H1 (cell line): Measurements from ENCODE around the gene TMEM255B. TPM values are rescaled to one million over a fixed set of nuclear protein-coding genes. Genes with fewer than 3 reads are reported as not detected.
A peak's percentile ranks its signal among the peaks of the same experiment; 100 is the strongest.

ENCODE experiments used
- CTCF ChIA-PET: fragments of 300-600 bp; sonication (Branson Sonifier 250); formaldehyde crosslinking; loops from one replicate; lab custom pipeline; 2021; ENCODE audit not compliant: partially characterized antibody; lab: Charles Lee
- POLR2A ChIA-PET: fragments of 300-600 bp; sonication (Branson Sonifier 250); formaldehyde crosslinking; loops from one replicate; lab custom pipeline; 2021; ENCODE audit warnings: inconsistent platforms; ENCODE audit not compliant: partially characterized antibody; lab: Charles Lee
- DNase-seq, 2 experiments: peaks; one replicate each; pipeline versions ENCODE4 v3.0.0 to v3.0.0-alpha.2; 2010 to 2022; ENCODE audit warnings: low spot score in 2 of 2, low read depth in 1 of 2, mixed read lengths in 1 of 2
- FAIRE-seq: peaks from 2 replicates; lab custom pipeline; 2011; peaks lifted over from hg19 to GRCh38; lab: Jason Lieb, UNC
- H2AFZ ChIP-seq: 2 replicates; pipeline ENCODE4 v1.8.1; 2012; ENCODE audit warnings: low read length, inconsistent platforms
- H2AK5ac ChIP-seq: 2 replicates; pipeline ENCODE4 v1.6.1; 2013; ENCODE audit warnings: low read depth, low read length
- H2BK120ac ChIP-seq: replicated peaks from 2 replicates; pipeline ENCODE3; 2013; ENCODE audit warnings: low read depth, low read length, inconsistent platforms
- H2BK12ac ChIP-seq: 2 replicates; pipeline ENCODE4 v1.6.1; 2013; ENCODE audit warnings: low read depth, low read length
- H2BK15ac ChIP-seq: 2 replicates; pipeline ENCODE4 v1.6.1; 2013; ENCODE audit warnings: low read length
- H2BK20ac ChIP-seq: 2 replicates; pipeline ENCODE4 v1.6.1; 2013; ENCODE audit warnings: low read length
- H2BK5ac ChIP-seq: 2 replicates; pipeline ENCODE4 v1.6.1; 2013; ENCODE audit warnings: low read depth, low read length
- H3K14ac ChIP-seq: 2 replicates; pipeline ENCODE4 v1.6.1; 2013; ENCODE audit warnings: inconsistent platforms; ENCODE audit not compliant: insufficient read length
- H3K18ac ChIP-seq: 2 replicates; pipeline ENCODE4 v1.6.1; 2013; ENCODE audit warnings: low read length; ENCODE audit errors: extremely low read depth
- H3K23ac ChIP-seq: 2 replicates; pipeline ENCODE4 v1.6.1; 2013; ENCODE audit warnings: inconsistent platforms; ENCODE audit not compliant: insufficient read length
- H3K23me2 ChIP-seq: 2 replicates; pipeline ENCODE4 v1.6.1; 2013; ENCODE audit warnings: low read depth, low read length
- H3K27ac ChIP-seq: 2 replicates; pipeline ENCODE4 v1.6.1; 2011; ENCODE audit warnings: low read depth, low read length, inconsistent platforms
- H3K27me3 ChIP-seq, 4 experiments: replicated peaks in 1 of 4; 1 replicate in 1 of 4; 2 replicates in 3 of 4; pipeline versions ENCODE4 v1.6.1 to v1.8.1; 2011 to 2013; ENCODE audit warnings: low read length in 3 of 4, mild to moderate bottlenecking in 3 of 4, inconsistent platforms in 2 of 4, mixed read lengths in 2 of 4, moderate library complexity in 1 of 4; ENCODE audit not compliant: control insufficient read depth in 3 of 4, insufficient read depth in 3 of 4; ENCODE audit errors: extremely low read depth in 1 of 4
- H3K36me3 ChIP-seq, 4 experiments: 2 replicates each; pipeline versions ENCODE4 v1.6.1 to v1.8.1; 2011 to 2013; ENCODE audit warnings: mild to moderate bottlenecking in 4 of 4, low read length in 3 of 4, moderate library complexity in 2 of 4, control low read depth in 1 of 4, inconsistent platforms in 1 of 4; ENCODE audit not compliant: insufficient read depth in 4 of 4, control insufficient read depth in 2 of 4
- H3K4ac ChIP-seq: replicated peaks from 2 replicates; pipeline ENCODE3; 2013; ENCODE audit warnings: low read length, low read depth, mixed read lengths, inconsistent platforms; ENCODE audit not compliant: insufficient read length
- H3K4me1 ChIP-seq, 4 experiments: replicated peaks in 1 of 4; 1 replicate in 1 of 4; 2 replicates in 3 of 4; pipeline versions ENCODE4 v1.6.1 to v1.8.1; 2011 to 2013; ENCODE audit warnings: low read length in 3 of 4, inconsistent platforms in 2 of 4, mixed read lengths in 1 of 4; ENCODE audit not compliant: insufficient read depth in 4 of 4, control insufficient read depth in 3 of 4
- H3K4me2 ChIP-seq, 2 experiments: 2 replicates each; pipeline versions ENCODE4 v1.6.1 to v1.8.1; 2011 to 2013; ENCODE audit warnings: low read depth in 2 of 2, low read length in 2 of 2, control low read depth in 1 of 2, inconsistent platforms in 1 of 2, mild to moderate bottlenecking in 1 of 2; ENCODE audit not compliant: insufficient read depth in 1 of 2
- H3K4me3 ChIP-seq, 4 experiments: fragments of 200-600, 300-600 bp in 1 of 4; sonication (generic), shearing (Covaris generic), sonication (Bioruptor Twin) in 1 of 4; 2 replicates each; pipeline versions ENCODE4 v1.5.1 to v1.8.1; 2011 to 2016; ENCODE audit warnings: low read length in 4 of 4, low read depth in 3 of 4, control low read depth in 2 of 4, inconsistent platforms in 2 of 4, mild to moderate bottlenecking in 2 of 4, mixed read lengths in 1 of 4, moderate library complexity in 1 of 4; ENCODE audit not compliant: insufficient read depth in 2 of 4; ENCODE audit errors: extremely low read depth in 1 of 4
- H3K56ac ChIP-seq: replicated peaks from 2 replicates; pipeline ENCODE3; 2013; ENCODE audit warnings: low read depth, mild to moderate bottlenecking, mixed read lengths, low read length, inconsistent platforms; ENCODE audit not compliant: insufficient read length
- H3K79me1 ChIP-seq: 2 replicates; pipeline ENCODE4 v1.6.1; 2013; ENCODE audit warnings: low read depth, low read length, control low read depth
- H3K79me2 ChIP-seq, 2 experiments: 2 replicates each; pipeline versions ENCODE4 v1.6.1 to v1.8.1; 2012 to 2013; ENCODE audit warnings: low read length in 2 of 2, mild to moderate bottlenecking in 2 of 2, inconsistent platforms in 1 of 2; ENCODE audit not compliant: insufficient read depth in 2 of 2, control insufficient read depth in 1 of 2
- H3K9ac ChIP-seq, 4 experiments: replicated peaks in 1 of 4; 1 replicate in 1 of 4; 2 replicates in 3 of 4; pipeline versions ENCODE4 v1.6.1 to v1.8.1; 2011 to 2013; ENCODE audit warnings: low read depth in 3 of 4, low read length in 3 of 4, control low read depth in 2 of 4, mild to moderate bottlenecking in 2 of 4, moderate library complexity in 2 of 4, inconsistent platforms in 1 of 4; ENCODE audit errors: extremely low read depth in 1 of 4
- H3K9me3 ChIP-seq, 2 experiments: 2 replicates each; pipeline versions ENCODE4 v1.6.1 to v1.8.1; 2012 to 2013; ENCODE audit warnings: mild to moderate bottlenecking in 2 of 2, moderate library complexity in 2 of 2, control low read depth in 1 of 2, inconsistent platforms in 1 of 2, low read depth in 1 of 2, low read length in 1 of 2, mixed read lengths in 1 of 2; ENCODE audit not compliant: insufficient read depth in 2 of 2
- H4K20me1 ChIP-seq, 2 experiments: replicated peaks in 1 of 2; 2 replicates each; pipeline versions ENCODE3 to v1.8.1; 2011 to 2013; ENCODE audit warnings: inconsistent platforms in 2 of 2, low read length in 2 of 2, mild to moderate bottlenecking in 1 of 2; ENCODE audit not compliant: insufficient read depth in 2 of 2, control insufficient read depth in 1 of 2
- H4K5ac ChIP-seq: 2 replicates; pipeline ENCODE4 v1.6.1; 2013; ENCODE audit warnings: low read length, low read depth, mixed read lengths, inconsistent platforms; ENCODE audit not compliant: insufficient read length
- H4K8ac ChIP-seq: 2 replicates; pipeline ENCODE4 v1.8.0; 2013; ENCODE audit warnings: mild to moderate bottlenecking, moderate library complexity, low read length, inconsistent platforms; ENCODE audit not compliant: insufficient read depth; ENCODE audit errors: extremely low read depth
- H4K91ac ChIP-seq: replicated peaks from 2 replicates; pipeline ENCODE3; 2013; ENCODE audit warnings: low read length, mixed read lengths, inconsistent platforms; ENCODE audit not compliant: insufficient read length
- CBX8 ChIP-seq: fragments of 300-800, 300-1000 bp; sonication (generic); IDR thresholded peaks from 2 replicates; pipeline ENCODE4 v1.7.1; 2016; ENCODE audit warnings: low read depth, low read length, borderline replicate concordance
- E2F6 ChIP-seq: IDR thresholded peaks from 2 replicates; pipeline ENCODE4 v1.6.1; 2012; ENCODE audit warnings: inconsistent platforms
- HDAC2 ChIP-seq, 2 experiments: fragments of 300-600 bp in 1 of 2; sonication (generic) in 1 of 2; IDR thresholded peaks; 2 replicates each; pipeline ENCODE4 v1.6.1; 2011 to 2012; ENCODE audit warnings: low read depth in 2 of 2, low read length in 2 of 2, mild to moderate bottlenecking in 2 of 2, moderate library complexity in 2 of 2, borderline replicate concordance in 1 of 2, inconsistent platforms in 1 of 2
- MAFK ChIP-seq: IDR thresholded peaks from 2 replicates; pipeline ENCODE4 v1.6.1; 2012; ENCODE audit warnings: low read depth, mild to moderate bottlenecking, improper control_type of control experiment, low read length
- POLR2AphosphoS5 ChIP-seq: IDR thresholded peaks from 2 replicates; pipeline ENCODE4 v1.6.1; 2011; ENCODE audit warnings: low read depth, low read length
- SP4 ChIP-seq: IDR thresholded peaks from 2 replicates; pipeline ENCODE4 v1.6.1; 2012; ENCODE audit warnings: low read length, inconsistent platforms
- WGBS, 2 experiments: shearing (Covaris generic) in 1 of 2; methylation state at CpG; one replicate each; pipeline versions ENCODE4 v1.1.6 to v1.1.7; 2013 to 2015; ENCODE audit warnings: low lambda C conversion rate in 2 of 2, mixed read lengths in 2 of 2, inconsistent platforms in 1 of 2, low coverage in 1 of 2, missing lambda C conversion rate in 1 of 2; ENCODE audit not compliant: insufficient replicate concordance in 2 of 2, insufficient coverage in 1 of 2, insufficient read length in 1 of 2; ENCODE audit errors: extremely low coverage in 1 of 2, missing lambda C conversion rate in 1 of 2; 5-methylcytosine and 5-hydroxymethylcytosine counted together
- polyA plus RNA-seq, 7 experiments: library from polyadenylated mRNA; depleted of rRNA in 3 of 7; stranded (reverse) in 5 of 7; unstranded in 2 of 7; fragments of >200 nt in 5 of 7; fragments of 200-250 nt in 2 of 7; gene quantifications; 1 replicate in 5 of 7; 2 replicates in 1 of 7; 4 replicates in 1 of 7; pipeline versions ENCODE4 v1.2.1 to v1.2.3, GENCODE V29; 2011 to 2013; ENCODE audit warnings: missing spikeins in 2 of 7, mixed read lengths in 2 of 7
- total RNA-seq: library from RNA; stranded (reverse); fragmentation: NEBNext Ultra II Directional; extraction: Animal tissue kit (Norgen Biotek cat#: 25700); gene quantifications from 2 replicates; pipeline ENCODE4 v1.2.1, GENCODE V29; 2021

The TMEM255B gene
- total and polyA plus RNA-seq, 2 of the 8 experiments (the other 6 are each of a cell fraction or from before 2014, with no cell fraction given): 3.4 to 4.4 TPM

- Histone ChIP-seq H3K79me1 (no peaks in the 10 kb centered on the region), H3K36me3 (no peaks in the 10 kb centered on the region), H3K14ac (no peak overlapping the region), H4K20me1 (peaks cover 0 to 4% of the 10 kb centered on the region in 2 experiments), H4K5ac (no peak overlapping the region), H3K9me3 (peaks cover 0 to 12% of the 10 kb centered on the region in 2 experiments; a peak in 1 of 4 replicates), H2AK5ac (no peak overlapping the region; the same call in 1 of the 2 replicates), H2BK12ac (no peak overlapping the region), H3K4me1 (peaks cover 0 to 4% (median 3%) of the 10 kb centered on the region in 4 experiments; a peak in 2 of 7 replicates), H2BK20ac (no peak overlapping the region), H3K4me2 (peak overlapping the region in 1 of 2 experiments; percentile 82; a peak in 3 of 4 replicates), H3K56ac (no peak overlapping the region), H3K9ac (no peak overlapping the region; a peak in 1 of 7 replicates), H4K8ac (peak overlapping the region; percentile 68), H3K79me2 (no peaks in the 10 kb centered on the region), H4K91ac (peak overlapping the region; percentile 95), H2BK5ac (peak overlapping the region; percentile 13; the same call in 1 of the 2 replicates), H3K27me3 (peaks cover 0 to 4% (median 0%) of the 10 kb centered on the region in 4 experiments; a peak in 3 of 7 replicates), H2BK15ac (0 out of 2 replicates have a peak overlapping the region, but pooled peaks have one; percentile 81), H3K23me2 (peaks cover 2% of the 10 kb centered on the region; the same call in 1 of the 2 replicates), H3K23ac (no peak overlapping the region), H3K18ac (no peak overlapping the region), H3K4me3 (peak overlapping the region in 3 of 4 experiments; percentile 36 to 60 (median 49); a peak in 3 of 8 replicates), H3K4ac (peak overlapping the region; percentile 67), H2AFZ (no peak overlapping the region), H3K27ac (no peak overlapping the region), H2BK120ac (no peak overlapping the region)
- 88% methylated on average over 28 of the region's 30 CpGs; no CpG with 5 or more reads in 1 of the 2 experiments for WGBS, 2 experiments
- FAIRE-seq (no peak), DNase-seq (no peak)
- POLR2A ChIA-PET: interaction anchor here (0.8 to 1.3 kb wide), 4 partner anchors 17 to 58 kb away, joined by 3 to 4 read pairs (median 3); partner anchors contain the start of gene GRK1
- CTCF ChIA-PET: interaction anchor here (0.6 to 2.2 kb wide), 19 partner anchors 12 to 489 kb away, joined by 3 to 19 read pairs (median 4); partner anchors contain the start of gene GRK1
- no peak for TF ChIP-seq POLR2AphosphoS5
- no peak for TF ChIP-seq E2F6
- no peak for TF ChIP-seq CBX8
- no peak for TF ChIP-seq SP4
- no peak for TF ChIP-seq HDAC2 (IDR thresholded peaks at IDR 0.05; ENCODE audit: borderline replicate concordance in 1 of 2, low read depth in 2 of 2, low read length in 2 of 2)
- TF ChIP-seq MAFK: no peak
Observed at GRCh38 chr13:113724016-113724758, 34.8 kb upstream of the TMEM255B start.
